Neuronal stem cell (in vitro differentiated cells): ENCODE data around the gene TMEM45B.
"Not testable (repeated sequence)": the region's sequence is repeated elsewhere in the genome, so short reads cannot be mapped to it uniquely, and the experiment has no call there.

Source experiments
- DNase-seq: peaks from one replicate; pipeline ENCODE4 v3.0.0-alpha.2; 2013; ENCODE audit warnings: low spot score
- H2AFZ ChIP-seq: one replicate; pipeline ENCODE4 v1.6.1; 2013; ENCODE audit warnings: mild to moderate bottlenecking, low read length, inconsistent platforms
- H2AK5ac ChIP-seq: 2 replicates; pipeline ENCODE4 v1.6.1; 2013; ENCODE audit warnings: low read depth, mild to moderate bottlenecking, inconsistent platforms, low read length, moderate library complexity, mixed read lengths
- H2BK120ac ChIP-seq: 2 replicates; pipeline ENCODE4 v1.6.1; 2013; ENCODE audit warnings: low read depth, mild to moderate bottlenecking, inconsistent platforms, low read length, moderate library complexity, mixed read lengths
- H2BK12ac ChIP-seq: one replicate; pipeline ENCODE4 v1.6.1; 2013; ENCODE audit warnings: low read length, inconsistent platforms
- H2BK15ac ChIP-seq: 2 replicates; pipeline ENCODE4 v1.6.1; 2013; ENCODE audit warnings: mild to moderate bottlenecking, low read length, inconsistent platforms, mixed read lengths
- H2BK5ac ChIP-seq: one replicate; pipeline ENCODE4 v1.6.1; 2013; ENCODE audit warnings: inconsistent platforms, mild to moderate bottlenecking, low read length, moderate library complexity
- H3K14ac ChIP-seq: one replicate; pipeline ENCODE4 v1.6.1; 2013; ENCODE audit warnings: low read length, inconsistent platforms
- H3K18ac ChIP-seq: 2 replicates; pipeline ENCODE4 v1.6.1; 2013; ENCODE audit warnings: low read length, inconsistent platforms
- H3K23ac ChIP-seq: 2 replicates; pipeline ENCODE4 v1.6.1; 2013; ENCODE audit warnings: low read depth, mild to moderate bottlenecking, mixed read lengths, low read length, inconsistent platforms; ENCODE audit not compliant: poor library complexity
- H3K27ac ChIP-seq: replicated peaks from 3 replicates; pipeline ENCODE4 v1.5.1; 2013; ENCODE audit warnings: low read length, inconsistent platforms
- H3K27me3 ChIP-seq, 3 experiments: 2 replicates each; pipeline ENCODE4 v1.6.1; 2013; ENCODE audit warnings: low read length in 3 of 3, mild to moderate bottlenecking in 2 of 3, inconsistent platforms in 1 of 3, low read depth in 1 of 3, mixed read lengths in 1 of 3, moderate library complexity in 1 of 3; ENCODE audit not compliant: control insufficient read depth in 3 of 3, insufficient read depth in 3 of 3
- H3K36me3 ChIP-seq, 2 donors: replicated peaks in 1 of 2; 2 replicates each; pipeline ENCODE4 v1.6.1; 2013; ENCODE audit warnings: low read length in 2 of 2; ENCODE audit not compliant: control insufficient read depth in 2 of 2, insufficient read depth in 2 of 2
- H3K4ac ChIP-seq: 2 replicates; pipeline ENCODE4 v1.6.1; 2013; ENCODE audit warnings: inconsistent platforms, mild to moderate bottlenecking, low read length, moderate library complexity
- H3K4me1 ChIP-seq, 2 donors: 1 replicate in 1 of 2; 2 replicates in 1 of 2; pipeline ENCODE4 v1.6.1; 2013; ENCODE audit warnings: low read length in 2 of 2, low read depth in 1 of 2; ENCODE audit not compliant: control insufficient read depth in 2 of 2, insufficient read depth in 1 of 2
- H3K4me2 ChIP-seq: one replicate; pipeline ENCODE4 v1.6.1; 2013; ENCODE audit warnings: mild to moderate bottlenecking, low read length, inconsistent platforms; ENCODE audit not compliant: insufficient read depth, poor library complexity, severe bottlenecking
- H3K4me3 ChIP-seq, 2 donors: 2 replicates each; pipeline ENCODE4 v1.5.1; 2013; ENCODE audit warnings: low read length in 2 of 2, mild to moderate bottlenecking in 2 of 2, inconsistent platforms in 1 of 2, moderate library complexity in 1 of 2
- H3K79me1 ChIP-seq: one replicate; pipeline ENCODE4 v1.6.1; 2013; ENCODE audit warnings: low read depth, mild to moderate bottlenecking, inconsistent platforms, low read length, moderate library complexity
- H3K9ac ChIP-seq: one replicate; pipeline ENCODE4 v1.6.1; 2013; ENCODE audit warnings: mild to moderate bottlenecking, low read depth, low read length, inconsistent platforms; ENCODE audit not compliant: poor library complexity
- H3K9me3 ChIP-seq, 2 donors: replicated peaks in 1 of 2; 2 replicates each; pipeline versions ENCODE3 to v1.6.1; 2013; ENCODE audit warnings: low read length in 2 of 2, mild to moderate bottlenecking in 2 of 2, inconsistent platforms in 1 of 2, low read depth in 1 of 2, mixed read lengths in 1 of 2, moderate library complexity in 1 of 2; ENCODE audit not compliant: control insufficient read depth in 2 of 2, insufficient read depth in 1 of 2
- H4K8ac ChIP-seq: one replicate; pipeline ENCODE4 v1.6.1; 2013; ENCODE audit warnings: low read depth, mild to moderate bottlenecking, inconsistent platforms, low read length, moderate library complexity
- H4K91ac ChIP-seq: one replicate; pipeline ENCODE4 v1.6.1; 2013; ENCODE audit warnings: low read length, low read depth, mild to moderate bottlenecking, inconsistent platforms; ENCODE audit not compliant: poor library complexity
- WGBS, 2 donors: extraction: QIAGEN DNeasy Blood & Tissue Kit; methylation state at CpG; one replicate each; pipeline ENCODE4 v1.1.7; 2013; ENCODE audit warnings: missing lambda C conversion rate in 2 of 2, mixed read lengths in 1 of 2; ENCODE audit not compliant: insufficient read length in 2 of 2, insufficient replicate concordance in 1 of 2; ENCODE audit errors: extremely low coverage in 2 of 2; 5-methylcytosine and 5-hydroxymethylcytosine counted together

TMEM45B gene

DNA sequence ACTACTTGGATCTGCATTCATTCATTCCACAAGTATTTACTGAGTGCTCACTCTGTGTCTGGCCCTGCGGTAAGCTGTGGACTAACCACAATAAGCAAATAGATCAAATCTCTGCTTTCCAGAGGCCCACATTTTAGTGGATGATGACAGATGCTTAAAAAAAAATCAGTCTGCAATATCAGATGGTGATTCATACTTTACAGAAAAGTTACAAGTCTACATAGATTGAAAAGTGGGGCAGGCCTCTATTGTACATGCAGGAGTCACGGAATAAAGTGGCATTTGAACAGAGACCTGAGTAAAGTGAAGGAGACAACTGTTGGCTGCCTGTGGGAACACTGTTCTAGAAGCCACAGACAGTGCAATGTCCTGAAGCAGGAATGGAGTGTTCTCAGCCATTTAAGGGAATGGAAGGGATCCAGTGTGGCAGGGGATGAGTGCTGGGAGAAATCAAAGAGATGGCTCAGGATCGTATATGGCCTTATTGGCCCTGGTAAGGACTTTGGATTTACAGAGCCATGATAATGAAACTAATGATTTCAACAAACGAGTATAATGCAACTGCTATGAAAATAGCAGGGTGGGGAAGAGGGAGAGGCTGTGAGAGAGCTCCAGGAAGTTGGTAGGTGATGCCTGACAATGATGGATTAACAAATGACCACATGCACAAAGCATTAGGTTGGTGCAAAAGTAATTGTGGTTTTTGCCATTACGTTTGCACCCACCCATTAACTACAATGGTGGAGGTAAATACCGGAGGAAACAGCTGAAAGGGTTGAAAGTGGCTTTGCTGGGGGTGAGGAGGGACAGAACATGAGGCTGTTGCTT lies 31.1 kb downstream of the TMEM45B start:
- Histone ChIP-seq H2BK120ac (no peak overlapping the region), H3K9me3 (peaks cover 0 to 2% of the 10 kb centered on the region in 2 donors), H2BK5ac (no peak overlapping the region), H3K4me1 (peaks cover 0 to 6% of the 10 kb centered on the region in 2 donors), H3K18ac (peak overlapping the region; percentile 73), H4K8ac (no peak overlapping the region), H3K4ac (no peak overlapping the region), H2BK12ac (no peak overlapping the region), H3K79me1 (no peaks in the 10 kb centered on the region), H3K4me3 (no peak overlapping the region), H3K4me2 (no peak overlapping the region), H3K9ac (no peak overlapping the region), H3K14ac (no peak overlapping the region), H3K27ac (no peak overlapping the region), H3K36me3 (no peaks in the 10 kb centered on the region), H2BK15ac (no peak overlapping the region), H3K27me3 (no peaks in the 10 kb centered on the region), H3K23ac (no peak overlapping the region), H2AK5ac (no peak overlapping the region), H2AFZ (no peak overlapping the region), H4K91ac (no peak overlapping the region)
- WGBS, 2 donors: no CpG with 5 or more reads among the region's 6 CpGs
- no peak for DNase-seq

DNA sequence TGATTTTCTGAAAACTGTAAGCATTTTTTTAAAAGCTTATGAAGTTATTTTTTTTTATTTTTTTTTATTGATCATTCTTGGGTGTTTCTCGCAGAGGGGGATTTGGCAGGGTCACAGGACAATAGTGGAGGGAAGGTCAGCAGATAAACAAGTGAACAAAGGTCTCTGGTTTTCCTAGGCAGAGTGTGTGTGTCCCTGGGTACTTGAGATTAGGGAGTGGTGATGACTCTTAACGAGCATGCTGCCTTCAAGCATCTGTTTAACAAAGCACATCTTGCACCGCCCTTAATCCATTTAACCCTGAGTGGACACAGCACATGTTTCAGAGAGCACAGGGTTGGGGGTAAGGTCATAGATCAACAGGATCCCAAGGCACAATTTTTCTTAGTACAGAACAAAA lies 31.7 kb downstream of the TMEM45B start:
- DNase-seq, H3K18ac ChIP-seq, H2BK5ac ChIP-seq, H2BK120ac ChIP-seq, H3K23ac ChIP-seq, H3K9me3 ChIP-seq, H3K27ac ChIP-seq, H4K8ac ChIP-seq, H3K4ac ChIP-seq, H3K4me1 ChIP-seq, H3K79me1 ChIP-seq, H3K27me3 ChIP-seq, H3K4me2 ChIP-seq, H2BK15ac ChIP-seq, H4K91ac ChIP-seq, H3K4me3 ChIP-seq, H2BK12ac ChIP-seq, H3K36me3 ChIP-seq, H3K14ac ChIP-seq, H3K9ac ChIP-seq, H2AK5ac ChIP-seq, H2AFZ ChIP-seq: not testable (repeated sequence)
- no CpG with 5 or more reads among the region's 3 CpGs for WGBS, 2 donors

GRCh38 chr11:129849447-129850130 lies 33.9 kb downstream of the TMEM45B start:
- Histone ChIP-seq H3K9me3 (peaks cover 0 to 2% of the 10 kb centered on the region in 2 donors), H3K18ac (peak overlapping the region; percentile 33), H4K8ac (no peak overlapping the region), H3K4ac (no peak overlapping the region), H3K23ac (peak overlapping the region; percentile 90), H3K14ac (no peak overlapping the region), H2AFZ (no peak overlapping the region), H2BK120ac (no peak overlapping the region), H3K4me3 (no peak overlapping the region), H2AK5ac (peak overlapping the region; percentile 94), H2BK5ac (no peak overlapping the region), H2BK12ac (no peak overlapping the region), H3K27me3 (no peaks in the 10 kb centered on the region), H3K9ac (no peak overlapping the region), H4K91ac (no peak overlapping the region), H2BK15ac (peak overlapping the region; percentile 45), H3K4me1 (peaks cover 0 to 8% of the 10 kb centered on the region in 2 donors), H3K79me1 (no peaks in the 10 kb centered on the region), H3K27ac (no peak overlapping the region), H3K4me2 (no peak overlapping the region), H3K36me3 (no peaks in the 10 kb centered on the region)
- DNase-seq: no peak
- no CpG with 5 or more reads among the region's 15 CpGs for WGBS, 2 donors

GRCh38 chr11:129852125-129852740 lies 36.6 kb downstream of the TMEM45B start:
- WGBS, 2 donors: no CpG with 5 or more reads among the region's 15 CpGs
- H3K4me3 ChIP-seq: no peak overlapping the region
- H4K8ac ChIP-seq: no peak overlapping the region
- peaks cover 0 to 2% of the 10 kb centered on the region in 2 donors for H3K9me3 ChIP-seq
- DNase-seq: no peak
- no peak overlapping the region for H2AK5ac ChIP-seq
- H3K27ac ChIP-seq: no peak overlapping the region
- H3K4me2 ChIP-seq: no peak overlapping the region
- no peak overlapping the region for H4K91ac ChIP-seq
- no peak overlapping the region for H3K14ac ChIP-seq
- no peak overlapping the region for H2AFZ ChIP-seq
- H3K23ac ChIP-seq: no peak overlapping the region
- no peak overlapping the region for H2BK15ac ChIP-seq
- no peaks in the 10 kb centered on the region for H3K79me1 ChIP-seq
- H3K4me1 ChIP-seq: peaks cover 0 to 3% of the 10 kb centered on the region in 2 donors
- no peak overlapping the region for H3K4ac ChIP-seq
- no peaks in the 10 kb centered on the region for H3K27me3 ChIP-seq
- H2BK5ac ChIP-seq: no peak overlapping the region
- no peak overlapping the region for H2BK120ac ChIP-seq
- H3K18ac ChIP-seq: no peak overlapping the region
- no peak overlapping the region for H2BK12ac ChIP-seq
- no peaks in the 10 kb centered on the region for H3K36me3 ChIP-seq
- no peak overlapping the region for H3K9ac ChIP-seq
